HEK293 (cell line): Measurements from ENCODE around the gene SP9.
A peak's percentile ranks its signal among the peaks of the same experiment; 100 is the strongest.

Experiments
- CTCF ChIA-PET: fragments of 350-600 bp; formaldehyde crosslinking; extraction: SDS; loops from one replicate; lab custom pipeline; 2021; ENCODE audit warnings: antibody characterized with exemption; lab: Yijun Ruan, JAX
- POLR2A ChIA-PET: fragments of 300-600 bp; formaldehyde crosslinking; extraction: SDS; loops from one replicate; lab custom pipeline; 2020; ENCODE audit warnings: antibody characterized with exemption, inconsistent platforms; lab: Yijun Ruan, JAX
- H3K27ac ChIP-seq: fragments of 200-500 bp; sonication (Bioruptor generic); 2 replicates; pipeline ENCODE4 v1.5.1; 2014; ENCODE audit warnings: low read depth, low read length, control low read depth, inconsistent platforms; ENCODE audit errors: extremely low read depth
- H3K36me3 ChIP-seq, 2 experiments: fragments of 200-500 bp in 1 of 2; sonication (Bioruptor generic) in 1 of 2; 1 replicate in 1 of 2; 2 replicates in 1 of 2; pipeline ENCODE4 v1.5.1; 2014 to 2017; ENCODE audit warnings: inconsistent platforms in 2 of 2, low read length in 2 of 2; ENCODE audit not compliant: control insufficient read depth in 2 of 2, insufficient read depth in 1 of 2
- H3K4me1 ChIP-seq: fragments of 200-500 bp; sonication (Bioruptor generic); 2 replicates; pipeline ENCODE4 v1.5.1; 2014; ENCODE audit warnings: mild to moderate bottlenecking, low read length, inconsistent platforms; ENCODE audit not compliant: control insufficient read depth, insufficient read depth
- H3K4me3 ChIP-seq: 2 replicates; pipeline ENCODE4 v1.5.1; 2011; ENCODE audit warnings: low read depth, mild to moderate bottlenecking, control low read depth, low read length, moderate library complexity
- H3K9me3 ChIP-seq: fragments of 200-500 bp; sonication (Bioruptor generic); 2 replicates; pipeline ENCODE4 v1.5.1; 2014; ENCODE audit warnings: low read depth, low read length, inconsistent platforms; ENCODE audit not compliant: control insufficient read depth, insufficient read depth
- CTCF ChIP-seq: fragments of 450-650 bp; formaldehyde crosslinking; IDR thresholded peaks from 2 replicates; pipeline ENCODE4 v1.5.1; 2016; ENCODE audit warnings: missing biosample characterization, missing genetic modification characterization
- GFI1B ChIP-seq: fragments of 450-650 bp; formaldehyde crosslinking; IDR thresholded peaks from 2 replicates; pipeline ENCODE4 v1.5.1; 2016; ENCODE audit warnings: missing biosample characterization, missing genetic modification characterization
- GLI2 ChIP-seq: fragments of 450-650 bp; formaldehyde crosslinking; IDR thresholded peaks from 2 replicates; pipeline ENCODE4; 2017; ENCODE audit warnings: missing biosample characterization, missing genetic modification characterization, low read depth, borderline replicate concordance
- GLIS1 ChIP-seq: fragments of 450-650 bp; formaldehyde crosslinking; IDR thresholded peaks from 2 replicates; pipeline ENCODE4 v1.5.1; 2016; ENCODE audit warnings: missing biosample characterization, missing genetic modification characterization
- KLF10 ChIP-seq: fragments of 450-650 bp; IDR thresholded peaks from 2 replicates; pipeline ENCODE4 v1.5.1; 2018; ENCODE audit warnings: missing biosample characterization, mild to moderate bottlenecking, missing genetic modification characterization
- SP2 ChIP-seq: fragments of 450-650 bp; formaldehyde crosslinking; IDR thresholded peaks from 2 replicates; pipeline ENCODE4 v1.5.1; 2016; ENCODE audit warnings: missing biosample characterization, missing genetic modification characterization
- SP3 ChIP-seq: fragments of 450-650 bp; formaldehyde crosslinking; IDR thresholded peaks from 2 replicates; pipeline ENCODE4 v1.5.1; 2016; ENCODE audit warnings: missing biosample characterization, missing genetic modification characterization
- ZBTB49 ChIP-seq: fragments of 450-650 bp; formaldehyde crosslinking; IDR thresholded peaks from 2 replicates; pipeline ENCODE4 v1.5.1; 2016; ENCODE audit warnings: missing biosample characterization, missing genetic modification characterization, low read depth
- ZBTB8A ChIP-seq: fragments of 450-650 bp; formaldehyde crosslinking; IDR thresholded peaks from 2 replicates; pipeline ENCODE4 v1.5.1; 2016; ENCODE audit warnings: missing biosample characterization, missing genetic modification characterization
- ZFHX2 ChIP-seq: fragments of 450-650 bp; formaldehyde crosslinking; conservative IDR thresholded peaks from 2 replicates; pipeline ENCODE4 v1.5.1; 2016; ENCODE audit warnings: missing biosample characterization, missing genetic modification characterization
- ZNF335 ChIP-seq: fragments of 450-650 bp; formaldehyde crosslinking; conservative IDR thresholded peaks from 2 replicates; pipeline ENCODE4 v1.5.1; 2016; ENCODE audit warnings: missing biosample characterization, missing genetic modification characterization
- ZNF449 ChIP-seq: fragments of 450-650 bp; formaldehyde crosslinking; IDR thresholded peaks from 2 replicates; pipeline ENCODE4 v1.5.1; 2017; ENCODE audit warnings: missing biosample characterization, mild to moderate bottlenecking, missing genetic modification characterization, moderate library complexity
- ZNF600 ChIP-seq: fragments of 450-650 bp; formaldehyde crosslinking; IDR thresholded peaks from 2 replicates; pipeline ENCODE4 v1.5.1; 2016; ENCODE audit warnings: missing biosample characterization, missing genetic modification characterization
- ZNF623 ChIP-seq: fragments of 450-650 bp; formaldehyde crosslinking; IDR thresholded peaks from 2 replicates; pipeline ENCODE4 v1.5.1; 2016; ENCODE audit warnings: missing biosample characterization, missing genetic modification characterization
- ZNF707 ChIP-seq: fragments of 450-650 bp; formaldehyde crosslinking; IDR thresholded peaks from 2 replicates; pipeline ENCODE4 v1.5.1; 2016; ENCODE audit warnings: missing biosample characterization, missing genetic modification characterization
- ZNF776 ChIP-seq: fragments of 450-650 bp; formaldehyde crosslinking; IDR thresholded peaks from 2 replicates; pipeline ENCODE4 v1.5.0; 2017; ENCODE audit warnings: missing biosample characterization, missing genetic modification characterization, borderline replicate concordance
- TF ChIP-seq, protein P1 (sequence below): fragments of 450-650 bp; formaldehyde crosslinking; IDR thresholded peaks from 2 replicates; pipeline ENCODE4 v1.5.1; 2016; ENCODE audit warnings: missing biosample characterization, missing genetic modification characterization

The SP9 gene

GRCh38 chr2:174325373-174326160, 9.2 kb upstream of the SP9 start:
- Histone ChIP-seq H3K9me3 (no peaks in the 10 kb centered on the region), H3K36me3 (no peaks in the 10 kb centered on the region), H3K4me3 (no peak overlapping the region), H3K27ac (no peak overlapping the region), H3K4me1 (no peaks in the 10 kb centered on the region)
- CTCF ChIA-PET = interaction anchor here (0.6 kb wide), 1 partner anchor 157 kb away, joined by 3 read pairs; no protein-coding TSS in a partner anchor
- POLR2A ChIA-PET = interaction anchor here (0.7 to 1.8 kb wide), 2 partner anchors 11 to 77 kb away, joined by 3 to 5 read pairs; partner anchors contain the start of gene OLA1
- TF ChIP-seq, protein P1, sequence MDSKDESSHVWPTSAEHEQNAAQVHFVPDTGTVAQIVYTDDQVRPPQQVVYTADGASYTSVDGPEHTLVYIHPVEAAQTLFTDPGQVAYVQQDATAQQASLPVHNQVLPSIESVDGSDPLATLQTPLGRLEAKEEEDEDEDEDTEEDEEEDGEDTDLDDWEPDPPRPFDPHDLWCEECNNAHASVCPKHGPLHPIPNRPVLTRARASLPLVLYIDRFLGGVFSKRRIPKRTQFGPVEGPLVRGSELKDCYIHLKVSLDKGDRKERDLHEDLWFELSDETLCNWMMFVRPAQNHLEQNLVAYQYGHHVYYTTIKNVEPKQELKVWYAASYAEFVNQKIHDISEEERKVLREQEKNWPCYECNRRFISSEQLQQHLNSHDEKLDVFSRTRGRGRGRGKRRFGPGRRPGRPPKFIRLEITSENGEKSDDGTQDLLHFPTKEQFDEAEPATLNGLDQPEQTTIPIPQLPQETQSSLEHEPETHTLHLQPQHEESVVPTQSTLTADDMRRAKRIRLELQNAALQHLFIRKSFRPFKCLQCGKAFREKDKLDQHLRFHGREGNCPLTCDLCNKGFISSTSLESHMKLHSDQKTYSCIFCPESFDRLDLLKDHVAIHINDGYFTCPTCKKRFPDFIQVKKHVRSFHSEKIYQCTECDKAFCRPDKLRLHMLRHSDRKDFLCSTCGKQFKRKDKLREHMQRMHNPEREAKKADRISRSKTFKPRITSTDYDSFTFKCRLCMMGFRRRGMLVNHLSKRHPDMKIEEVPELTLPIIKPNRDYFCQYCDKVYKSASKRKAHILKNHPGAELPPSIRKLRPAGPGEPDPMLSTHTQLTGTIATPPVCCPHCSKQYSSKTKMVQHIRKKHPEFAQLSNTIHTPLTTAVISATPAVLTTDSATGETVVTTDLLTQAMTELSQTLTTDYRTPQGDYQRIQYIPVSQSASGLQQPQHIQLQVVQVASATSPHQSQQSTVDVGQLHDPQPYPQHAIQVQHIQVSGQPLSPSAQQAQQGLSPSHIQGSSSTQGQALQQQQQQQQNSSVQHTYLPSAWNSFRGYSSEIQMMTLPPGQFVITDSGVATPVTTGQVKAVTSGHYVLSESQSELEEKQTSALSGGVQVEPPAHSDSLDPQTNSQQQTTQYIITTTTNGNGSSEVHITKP (tag by site-specific recombination) = peak; percentile 89
- TF ChIP-seq ZBTB49 (tag by site-specific recombination) (no peak), GFI1B (tag by site-specific recombination) (no peak), ZNF707 (tag by site-specific recombination) (no peak), ZNF600 (tag by site-specific recombination) (no peak), ZNF449 (tag by site-specific recombination) (peak; percentile 81; the same call in 1 of the 2 replicates), ZNF623 (tag by site-specific recombination) (no peak), KLF10 (no peak)

DNA sequence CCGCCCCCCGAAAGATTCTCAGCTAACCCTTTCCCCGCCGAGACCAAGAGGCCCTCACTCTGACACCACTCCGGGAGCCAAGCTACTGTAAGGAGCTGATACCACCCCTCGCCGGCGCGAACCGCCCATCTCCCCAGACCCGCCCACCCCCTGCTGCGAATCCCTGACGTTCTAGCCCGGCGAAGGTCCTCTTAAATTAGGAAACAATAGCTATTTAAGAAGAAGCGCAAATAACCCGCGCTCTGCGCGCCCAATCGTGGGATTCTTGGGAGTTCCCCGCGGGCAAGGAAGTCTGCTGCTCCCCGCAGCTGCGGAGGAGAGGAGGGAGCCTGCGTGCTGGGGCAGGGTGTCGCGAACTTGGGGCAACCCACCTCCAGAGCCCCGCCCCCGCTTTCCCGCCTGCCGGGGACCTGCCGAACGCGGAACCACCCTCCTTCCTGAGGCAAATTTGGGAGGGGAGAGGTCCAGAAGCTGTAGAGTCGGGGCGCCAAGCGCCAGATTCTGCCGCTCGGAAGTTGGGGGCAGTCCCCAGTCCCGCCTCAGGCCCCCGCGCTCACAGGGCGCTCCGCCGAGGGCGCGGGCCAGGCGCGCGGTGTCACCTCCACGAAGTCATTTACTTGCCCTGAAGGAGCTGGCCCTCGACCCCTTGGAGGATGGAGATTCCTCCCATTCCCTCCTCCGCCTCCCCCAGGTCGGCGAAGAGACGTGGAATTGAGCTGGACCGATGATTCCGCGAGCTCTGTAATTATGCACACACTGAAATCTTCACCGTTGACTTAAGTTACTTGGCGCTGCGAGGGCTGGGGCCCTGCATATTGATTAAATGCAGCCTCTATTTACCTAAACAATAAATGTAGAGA, 8.4 kb upstream of the SP9 start:
- CTCF ChIA-PET = interaction anchor here (0.6 kb wide), 1 partner anchor 158 kb away, joined by 3 read pairs; no protein-coding TSS in a partner anchor
- POLR2A ChIA-PET = interaction anchor here (1.8 kb wide), 1 partner anchor 78 kb away, joined by 5 read pairs; the partner anchor contains the start of gene OLA1
- Histone ChIP-seq H3K4me1 (no peaks in the 10 kb centered on the region), H3K4me3 (no peak overlapping the region), H3K27ac (no peak overlapping the region; the same call in 1 of the 2 replicates), H3K36me3 (no peaks in the 10 kb centered on the region), H3K9me3 (no peaks in the 10 kb centered on the region)
- TF ChIP-seq, protein P1 (tag by site-specific recombination) = peak; percentile 59
- TF ChIP-seq GLI2 (tag by site-specific recombination) = no peak
- peak; percentile 46 for TF ChIP-seq ZNF335 (tag by site-specific recombination)
- TF ChIP-seq ZNF776 (tag by site-specific recombination) = no peak
- peak; percentile 61 for TF ChIP-seq SP3
- peak; percentile 58 for TF ChIP-seq ZBTB8A (tag by site-specific recombination)
- TF ChIP-seq GLIS1 (tag by site-specific recombination) = 0 out of 2 replicates have a peak, but pooled peaks have one; percentile 14
- peak; percentile 46 for TF ChIP-seq ZFHX2 (tag by site-specific recombination)
- TF ChIP-seq CTCF = no peak
- peak; percentile 52 for TF ChIP-seq SP2 (tag by site-specific recombination)
